IPS DF 6.9 (cell line): ENCODE results near the gene BRD2.

Experiments used
- DNase-seq: peaks from one replicate; pipeline ENCODE4 v3.0.0-alpha.2; 2013; ENCODE audit warnings: low read depth, low spot score
- H3K27ac ChIP-seq: one replicate; pipeline ENCODE4 v1.5.1; 2013; ENCODE audit warnings: low read length, control low read depth
- H3K27me3 ChIP-seq: 2 replicates; pipeline ENCODE4 v1.6.1; 2013; ENCODE audit warnings: mild to moderate bottlenecking, low read length; ENCODE audit not compliant: control insufficient read depth, insufficient read depth
- H3K36me3 ChIP-seq: 2 replicates; pipeline ENCODE4 v1.6.1; 2013; ENCODE audit warnings: low read length; ENCODE audit not compliant: control insufficient read depth, insufficient read depth
- H3K4me1 ChIP-seq: 2 replicates; pipeline ENCODE4 v1.6.1; 2013; ENCODE audit warnings: low read length; ENCODE audit not compliant: control insufficient read depth, insufficient read depth
- H3K4me3 ChIP-seq: 2 replicates; pipeline ENCODE4 v1.5.1; 2013; ENCODE audit warnings: mild to moderate bottlenecking, low read length
- H3K9me3 ChIP-seq: 2 replicates; pipeline ENCODE4 v1.6.1; 2013; ENCODE audit warnings: low read length, inconsistent platforms; ENCODE audit not compliant: control insufficient read depth, insufficient read depth
- WGBS: extraction: QIAGEN DNeasy Blood & Tissue Kit; methylation state at CpG from one replicate; pipeline ENCODE4 v1.1.7; 2013; ENCODE audit warnings: mixed read lengths, missing lambda C conversion rate; ENCODE audit not compliant: insufficient read length, insufficient coverage; 5-methylcytosine and 5-hydroxymethylcytosine counted together

Gene BRD2

GRCh38 chr6:32973144-32974015 is 5.0 kb downstream of the BRD2 start:
- Histone ChIP-seq H3K4me3 (peak overlapping the region; percentile 71), H3K36me3 (peaks cover 49% of the 10 kb centered on the region), H3K9me3 (no peaks in the 10 kb centered on the region), H3K4me1 (no peaks in the 10 kb centered on the region), H3K27ac (no peak overlapping the region), H3K27me3 (no peaks in the 10 kb centered on the region)
- WGBS: no CpG with 5 or more reads among the region's 23 CpGs
- DNase-seq: no peak

GRCh38 chr6:32974016-32974333 is 5.6 kb downstream of the BRD2 start:
- Histone ChIP-seq H3K4me3 (peak overlapping the region; percentile 71; the same call in 1 of the 2 replicates), H3K9me3 (no peaks in the 10 kb centered on the region), H3K27me3 (no peaks in the 10 kb centered on the region), H3K27ac (no peak overlapping the region), H3K36me3 (peaks cover 53% of the 10 kb centered on the region), H3K4me1 (no peaks in the 10 kb centered on the region)
- no CpG with 5 or more reads among the region's 4 CpGs for WGBS
- DNase-seq: no peak

GRCh38 chr6:32974541-32975308 is 6.3 kb downstream of the BRD2 start:
- H3K27ac ChIP-seq: no peak overlapping the region
- peaks cover 60% of the 10 kb centered on the region for H3K36me3 ChIP-seq
- H3K4me3 ChIP-seq: peak overlapping the region; percentile 41; the same call in 1 of the 2 replicates
- H3K4me1 ChIP-seq: no peaks in the 10 kb centered on the region
- H3K27me3 ChIP-seq: no peaks in the 10 kb centered on the region
- no CpG with 5 or more reads among the region's 14 CpGs for WGBS
- no peak for DNase-seq
- H3K9me3 ChIP-seq: no peaks in the 10 kb centered on the region

- no peaks in the 10 kb centered on the region for H3K9me3 ChIP-seq
- no peak for DNase-seq
- WGBS: no CpG with 5 or more reads among the region's 2 CpGs
- H3K27ac ChIP-seq: no peak overlapping the region
- H3K36me3 ChIP-seq: peaks cover 71% of the 10 kb centered on the region
- no peak overlapping the region for H3K4me3 ChIP-seq
- no peaks in the 10 kb centered on the region for H3K27me3 ChIP-seq
- H3K4me1 ChIP-seq: no peaks in the 10 kb centered on the region
Measured at GRCh38 chr6:32975886-32976285, 7.5 kb downstream of the BRD2 start.

GRCh38 chr6:32976334-32977069 is 8.1 kb downstream of the BRD2 start:
- H3K36me3 ChIP-seq: peaks cover 71% of the 10 kb centered on the region
- no CpG with 5 or more reads among the region's 7 CpGs for WGBS
- H3K4me1 ChIP-seq: no peaks in the 10 kb centered on the region

GRCh38 chr6:32977272-32977952 is 9.0 kb downstream of the BRD2 start:
- WGBS: 100% methylated on average over 1 of the region's 10 CpGs
- DNase-seq: no peak

More at GRCh38 chr6:32976334-32977069, 8.1 kb downstream of the BRD2 start:
- H3K27me3 ChIP-seq: no peaks in the 10 kb centered on the region
- no peaks in the 10 kb centered on the region for H3K9me3 ChIP-seq
- H3K27ac ChIP-seq: no peak overlapping the region
- H3K4me3 ChIP-seq: no peak overlapping the region
- DNase-seq: no peak

GRCh38 chr6:32977953-32978324 is 9.5 kb downstream of the BRD2 start:
- H3K4me1 ChIP-seq: no peaks in the 10 kb centered on the region
- no CpG with 5 or more reads among the region's 7 CpGs for WGBS
- no peak overlapping the region for H3K4me3 ChIP-seq
- no peaks in the 10 kb centered on the region for H3K9me3 ChIP-seq
- H3K36me3 ChIP-seq: peaks cover 64% of the 10 kb centered on the region
- H3K27ac ChIP-seq: no peak overlapping the region
- no peak for DNase-seq
- H3K27me3 ChIP-seq: no peaks in the 10 kb centered on the region

More at GRCh38 chr6:32977272-32977952, 9.0 kb downstream of the BRD2 start:
- H3K9me3 ChIP-seq: no peaks in the 10 kb centered on the region
- no peaks in the 10 kb centered on the region for H3K4me1 ChIP-seq
- H3K4me3 ChIP-seq: no peak overlapping the region
- no peak overlapping the region for H3K27ac ChIP-seq
- H3K36me3 ChIP-seq: peaks cover 69% of the 10 kb centered on the region
- no peaks in the 10 kb centered on the region for H3K27me3 ChIP-seq

GRCh38 chr6:32979720-32980487 is 11.5 kb downstream of the BRD2 start:
- Histone ChIP-seq H3K27me3 (no peaks in the 10 kb centered on the region), H3K9me3 (no peaks in the 10 kb centered on the region), H3K27ac (no peak overlapping the region), H3K36me3 (peaks cover 51% of the 10 kb centered on the region), H3K4me3 (no peak overlapping the region), H3K4me1 (no peaks in the 10 kb centered on the region)
- no CpG with 5 or more reads among the region's 12 CpGs for WGBS
- DNase-seq: no peak

- Histone ChIP-seq H3K4me1 (no peaks in the 10 kb centered on the region), H3K36me3 (peaks cover 47% of the 10 kb centered on the region), H3K4me3 (no peak overlapping the region), H3K27me3 (no peaks in the 10 kb centered on the region), H3K27ac (no peak overlapping the region), H3K9me3 (no peaks in the 10 kb centered on the region)
- no peak for DNase-seq
- WGBS: no CpG with 5 or more reads among the region's 11 CpGs
Measured at GRCh38 chr6:32980488-32981038, 12.2 kb downstream of the BRD2 start.
